ENCODE measurements around the gene EYA3. TPM values are rescaled to one million over a fixed set of nuclear protein-coding genes. Genes with fewer than 3 reads are reported as not detected.

The EYA3 gene
- total RNA-seq, 1 donor from 2014 or later, result 22.1 TPM

DNA sequence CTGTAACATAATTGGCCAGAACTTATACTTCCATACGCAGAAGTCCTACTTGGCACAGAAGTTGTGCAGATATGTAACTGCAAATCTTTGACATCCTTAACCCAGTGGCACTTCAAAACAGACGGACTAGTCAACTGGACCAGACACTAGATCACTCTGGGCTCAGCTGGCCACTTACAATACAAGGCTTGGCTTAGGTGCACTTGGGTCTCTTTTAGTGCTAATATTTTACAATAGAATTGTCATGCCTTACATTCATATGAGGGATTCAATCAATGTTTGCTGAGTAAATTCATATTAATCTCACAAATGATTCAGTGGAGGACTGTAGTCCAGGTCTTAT, 108.6 kb downstream of the EYA3 start:
- Mint-ChIP-seq H3K36me3 (ENCODE audit: low read depth, unreplicated experiment) (peaks cover 6% of the 10 kb centered on the region), H3K27ac (ENCODE audit: unreplicated experiment) (no peak overlapping the region), H3K9me3 (ENCODE audit: unreplicated experiment) (no peaks in the 10 kb centered on the region), H3K4me3 (ENCODE audit: unreplicated experiment) (no peak overlapping the region), H3K4me1 (ENCODE audit: low read depth, unreplicated experiment) (peaks cover 11% of the 10 kb centered on the region), H3K27me3 (ENCODE audit: low read depth, unreplicated experiment) (no peaks in the 10 kb centered on the region)
- no peak overlapping the region for H2AFZ ChIP-seq (ENCODE audit: low read depth, low read length)
- no peak overlapping the region for H3K9ac ChIP-seq (ENCODE audit: low read length)
- no peaks in the 10 kb centered on the region for H4K20me1 ChIP-seq (ENCODE audit: insufficient read depth, low read length)
- TF ChIP-seq EZH2 (IDR thresholded peaks at IDR 0.05; ENCODE audit: insufficient read depth, low read length), result no peak
- TF ChIP-seq, protein P1, sequence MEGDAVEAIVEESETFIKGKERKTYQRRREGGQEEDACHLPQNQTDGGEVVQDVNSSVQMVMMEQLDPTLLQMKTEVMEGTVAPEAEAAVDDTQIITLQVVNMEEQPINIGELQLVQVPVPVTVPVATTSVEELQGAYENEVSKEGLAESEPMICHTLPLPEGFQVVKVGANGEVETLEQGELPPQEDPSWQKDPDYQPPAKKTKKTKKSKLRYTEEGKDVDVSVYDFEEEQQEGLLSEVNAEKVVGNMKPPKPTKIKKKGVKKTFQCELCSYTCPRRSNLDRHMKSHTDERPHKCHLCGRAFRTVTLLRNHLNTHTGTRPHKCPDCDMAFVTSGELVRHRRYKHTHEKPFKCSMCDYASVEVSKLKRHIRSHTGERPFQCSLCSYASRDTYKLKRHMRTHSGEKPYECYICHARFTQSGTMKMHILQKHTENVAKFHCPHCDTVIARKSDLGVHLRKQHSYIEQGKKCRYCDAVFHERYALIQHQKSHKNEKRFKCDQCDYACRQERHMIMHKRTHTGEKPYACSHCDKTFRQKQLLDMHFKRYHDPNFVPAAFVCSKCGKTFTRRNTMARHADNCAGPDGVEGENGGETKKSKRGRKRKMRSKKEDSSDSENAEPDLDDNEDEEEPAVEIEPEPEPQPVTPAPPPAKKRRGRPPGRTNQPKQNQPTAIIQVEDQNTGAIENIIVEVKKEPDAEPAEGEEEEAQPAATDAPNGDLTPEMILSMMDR (IDR thresholded peaks at IDR 0.05; ENCODE audit: insufficient read depth, low read depth, low read length), result no peak
- H3K27me3 ChIP-seq (ENCODE audit: insufficient read depth, low read length), result no peaks in the 10 kb centered on the region
- peaks cover 8% of the 10 kb centered on the region for H3K36me3 ChIP-seq (ENCODE audit: insufficient read depth, low read length)
- DNase-seq (ENCODE audit: low read depth), result no peak
- H3K4me2 ChIP-seq (ENCODE audit: low read length), result no peak overlapping the region
- no peak for FAIRE-seq
- no peaks in the 10 kb centered on the region for H3K79me2 ChIP-seq (ENCODE audit: insufficient read depth, low read length)
- peaks cover 4% of the 10 kb centered on the region for H3K4me1 ChIP-seq (ENCODE audit: insufficient read depth, low read length)
- H3K4me3 ChIP-seq (ENCODE audit: insufficient read depth, low read depth, low read length), result no peak overlapping the region
- no peak overlapping the region for H3K27ac ChIP-seq (ENCODE audit: low read depth, low read length)
- H3K9me3 ChIP-seq (ENCODE audit: insufficient read depth, low read depth, low read length), result no peaks in the 10 kb centered on the region

DNA sequence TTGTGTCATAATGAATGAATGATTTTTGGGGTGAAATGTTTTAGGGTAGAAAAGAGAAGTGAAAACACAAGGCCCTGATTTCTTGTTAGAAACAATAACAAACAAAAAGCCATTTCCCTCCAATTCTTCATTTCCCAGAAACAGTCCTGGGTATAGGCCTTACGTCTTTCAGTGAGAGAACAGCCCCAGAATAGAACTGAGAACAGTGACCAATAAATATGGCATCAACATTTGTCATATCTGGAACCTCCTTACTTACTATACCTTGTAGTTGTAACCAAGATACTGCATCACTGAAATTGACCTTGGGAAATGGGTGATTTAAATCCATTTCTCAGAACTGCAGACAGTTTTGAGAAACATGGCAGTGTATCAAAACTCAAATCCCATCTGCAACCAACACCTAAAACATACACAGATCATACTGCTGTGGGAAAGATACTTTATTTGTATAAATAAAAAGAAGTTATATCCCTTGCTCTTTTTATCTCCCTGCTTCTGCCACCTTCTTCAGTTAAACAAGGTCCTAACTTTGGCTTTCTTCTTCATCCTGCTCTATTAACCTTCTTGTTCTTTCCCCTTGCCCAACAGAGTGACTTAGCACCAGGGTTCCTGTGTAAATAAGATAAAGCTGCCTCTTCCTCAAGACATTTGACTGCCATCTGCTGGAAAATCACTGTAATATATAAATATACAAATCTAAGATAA, 109.1 kb downstream of the EYA3 start:
- FAIRE-seq (no peak), DNase-seq (ENCODE audit: low read depth) (peak; percentile 53)
- Mint-ChIP-seq H3K36me3 (ENCODE audit: low read depth, unreplicated experiment) (peaks cover 6% of the 10 kb centered on the region), H3K4me3 (ENCODE audit: unreplicated experiment) (no peak overlapping the region), H3K27me3 (ENCODE audit: low read depth, unreplicated experiment) (no peaks in the 10 kb centered on the region), H3K27ac (ENCODE audit: unreplicated experiment) (no peak overlapping the region), H3K9me3 (ENCODE audit: unreplicated experiment) (no peaks in the 10 kb centered on the region), H3K4me1 (ENCODE audit: low read depth, unreplicated experiment) (peaks cover 11% of the 10 kb centered on the region)
- Histone ChIP-seq H3K9me3 (ENCODE audit: insufficient read depth, low read depth, low read length) (no peaks in the 10 kb centered on the region), H2AFZ (ENCODE audit: low read depth, low read length) (no peak overlapping the region), H3K4me2 (ENCODE audit: low read length) (no peak overlapping the region), H4K20me1 (ENCODE audit: insufficient read depth, low read length) (no peaks in the 10 kb centered on the region), H3K4me3 (ENCODE audit: insufficient read depth, low read depth, low read length) (no peak overlapping the region), H3K9ac (ENCODE audit: low read length) (no peak overlapping the region), H3K27ac (ENCODE audit: low read depth, low read length) (no peak overlapping the region), H3K36me3 (ENCODE audit: insufficient read depth, low read length) (peaks cover 12% of the 10 kb centered on the region), H3K4me1 (ENCODE audit: insufficient read depth, low read length) (peaks cover 4% of the 10 kb centered on the region), H3K27me3 (ENCODE audit: insufficient read depth, low read length) (no peaks in the 10 kb centered on the region), H3K79me2 (ENCODE audit: insufficient read depth, low read length) (no peaks in the 10 kb centered on the region)
- TF ChIP-seq, protein P1 (IDR thresholded peaks at IDR 0.05; ENCODE audit: insufficient read depth, low read depth, low read length), result peak; percentile 50
- TF ChIP-seq EZH2 (IDR thresholded peaks at IDR 0.05; ENCODE audit: insufficient read depth, low read length), result no peak

DNA sequence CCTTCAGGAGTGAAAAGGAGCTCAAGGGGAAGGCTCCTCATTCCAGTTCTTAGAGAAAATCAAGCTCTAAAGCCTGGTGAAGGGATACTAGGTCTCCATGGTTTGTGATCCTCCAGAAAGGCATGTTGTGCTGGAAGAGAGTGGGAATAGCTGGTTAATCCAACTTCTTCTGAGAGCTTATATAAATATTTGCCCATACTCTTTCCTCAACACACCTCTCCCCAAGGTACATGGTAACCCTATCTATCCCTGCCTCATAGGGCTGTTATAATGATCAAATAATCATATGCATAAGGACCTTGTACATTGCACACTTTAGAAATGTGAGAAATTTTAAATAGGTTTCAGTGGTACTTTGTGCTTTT, 114.0 kb downstream of the EYA3 start:
- Histone ChIP-seq H3K9ac (ENCODE audit: low read length) (no peak overlapping the region), H3K4me1 (ENCODE audit: insufficient read depth, low read length) (peaks cover 13% of the 10 kb centered on the region), H4K20me1 (ENCODE audit: insufficient read depth, low read length) (no peaks in the 10 kb centered on the region), H3K9me3 (ENCODE audit: insufficient read depth, low read depth, low read length) (no peaks in the 10 kb centered on the region), H2AFZ (ENCODE audit: low read depth, low read length) (no peak overlapping the region), H3K27me3 (ENCODE audit: insufficient read depth, low read length) (no peaks in the 10 kb centered on the region), H3K4me3 (ENCODE audit: insufficient read depth, low read depth, low read length) (no peak overlapping the region), H3K79me2 (ENCODE audit: insufficient read depth, low read length) (no peaks in the 10 kb centered on the region), H3K27ac (ENCODE audit: low read depth, low read length) (no peak overlapping the region), H3K36me3 (ENCODE audit: insufficient read depth, low read length) (peaks cover 12% of the 10 kb centered on the region), H3K4me2 (ENCODE audit: low read length) (no peak overlapping the region)
- no peak for DNase-seq (ENCODE audit: low read depth)
- H3K27me3 Mint-ChIP-seq (ENCODE audit: low read depth, unreplicated experiment), result no peaks in the 10 kb centered on the region
- no peak for FAIRE-seq
- TF ChIP-seq EZH2 (IDR thresholded peaks at IDR 0.05; ENCODE audit: insufficient read depth, low read length), result no peak
- TF ChIP-seq, protein P1 (IDR thresholded peaks at IDR 0.05; ENCODE audit: insufficient read depth, low read depth, low read length), result no peak
- no peaks in the 10 kb centered on the region for H3K9me3 Mint-ChIP-seq (ENCODE audit: unreplicated experiment)
- H3K4me3 Mint-ChIP-seq (ENCODE audit: unreplicated experiment), result no peak overlapping the region
- peaks cover 26% of the 10 kb centered on the region for H3K4me1 Mint-ChIP-seq (ENCODE audit: low read depth, unreplicated experiment)
- no peak overlapping the region for H3K27ac Mint-ChIP-seq (ENCODE audit: unreplicated experiment)
- peaks cover 9% of the 10 kb centered on the region for H3K36me3 Mint-ChIP-seq (ENCODE audit: low read depth, unreplicated experiment)
